ENCODE measurements around the gene RAB33B. TPM values are rescaled to one million over a fixed set of nuclear protein-coding genes. Genes with fewer than 3 reads are reported as not detected.

Gene RAB33B
- total and polyA plus RNA-seq, 4 donors: 3.8 to 24.8 (median 7.0) TPM

DNA sequence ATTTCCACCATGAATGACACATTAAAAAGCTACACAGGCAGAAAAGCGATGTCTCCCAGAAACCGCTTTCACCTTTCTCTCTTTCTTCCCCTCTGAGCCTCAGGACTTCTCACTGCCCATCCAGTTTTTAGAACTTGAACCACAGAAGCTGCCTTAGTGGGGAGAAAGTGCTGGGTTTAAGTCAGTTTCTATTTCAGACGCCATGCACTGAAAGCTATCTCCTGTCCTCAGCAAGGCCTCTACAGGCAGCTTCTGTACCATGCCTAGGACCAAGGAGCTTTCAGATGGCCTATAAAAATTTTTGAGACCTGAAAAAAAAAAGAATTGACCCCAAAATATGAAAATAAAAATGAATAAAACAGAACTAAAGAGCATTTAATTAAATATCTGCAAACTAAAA lies 34.5 kb downstream of the RAB33B start:
- no peak for DNase-seq
- Histone ChIP-seq H3K36me3 (ENCODE audit: control insufficient read depth in 4 of 4, insufficient read depth in 4 of 4, low read length in 4 of 4) (no peaks in the 10 kb centered on the region), H3K9ac (ENCODE audit: insufficient read depth in 1 of 2, low read length in 2 of 2) (no peak overlapping the region), H3K4me3 (no peak overlapping the region), H3K9me3 (ENCODE audit: control insufficient read depth in 4 of 4, insufficient read depth in 3 of 4, low read length in 3 of 4) (no peaks in the 10 kb centered on the region), H3K27me3 (ENCODE audit: control insufficient read depth in 3 of 3, insufficient read depth in 3 of 3, low read length in 2 of 3) (no peaks in the 10 kb centered on the region), H3K27ac (ENCODE audit: low read depth in 1 of 2, low read length in 1 of 2) (no peak overlapping the region), H3K4me1 (ENCODE audit: control insufficient read depth in 5 of 5, insufficient read depth in 5 of 5, low read length in 5 of 5) (peaks cover 0 to 2% (median 0%) of the 10 kb centered on the region in 5 donors)
- ATAC-seq (ENCODE audit: insufficient read depth, low FRiP score): no peak
- no peak for TF ChIP-seq CTCF (IDR thresholded peaks at IDR 0.05; ENCODE audit: control extremely low read depth, extremely low read depth)
- 96 to 97% methylated on average over 3 of the region's 3 CpGs for WGBS, 2 donors

DNA sequence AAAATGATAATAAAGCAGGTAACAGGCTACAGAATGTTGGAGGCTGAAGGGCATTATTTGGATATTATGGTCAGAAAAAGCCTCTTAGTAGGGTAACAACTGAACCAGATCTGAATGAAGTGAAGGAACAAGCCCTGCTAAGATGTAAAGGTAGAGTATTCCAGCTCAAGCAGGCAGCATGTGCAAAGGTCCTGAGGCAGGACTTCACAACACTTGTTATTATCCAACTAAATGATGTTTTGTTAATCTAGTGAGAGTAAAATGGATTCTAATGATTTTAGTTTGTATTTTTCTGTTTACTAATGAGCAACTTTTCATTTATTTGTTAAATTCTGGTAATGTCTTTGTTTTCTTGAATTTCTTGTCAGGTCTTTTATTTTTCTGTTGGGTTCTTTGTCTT lies 35.7 kb downstream of the RAB33B start:
- ATAC-seq (ENCODE audit: insufficient read depth, low FRiP score): no peak
- Histone ChIP-seq H3K9me3 (ENCODE audit: control insufficient read depth in 4 of 4, insufficient read depth in 3 of 4, low read length in 3 of 4) (no peaks in the 10 kb centered on the region), H3K4me1 (ENCODE audit: control insufficient read depth in 5 of 5, insufficient read depth in 5 of 5, low read length in 5 of 5) (peaks cover 0 to 2% (median 0%) of the 10 kb centered on the region in 5 donors), H3K4me3 (no peak overlapping the region), H3K36me3 (ENCODE audit: control insufficient read depth in 4 of 4, insufficient read depth in 4 of 4, low read length in 4 of 4) (no peaks in the 10 kb centered on the region), H3K27ac (ENCODE audit: low read depth in 1 of 2, low read length in 1 of 2) (no peak overlapping the region), H3K9ac (ENCODE audit: insufficient read depth in 1 of 2, low read length in 2 of 2) (no peak overlapping the region), H3K27me3 (ENCODE audit: control insufficient read depth in 3 of 3, insufficient read depth in 3 of 3, low read length in 2 of 3) (no peaks in the 10 kb centered on the region)
- DNase-seq: no peak
- no peak for TF ChIP-seq CTCF (IDR thresholded peaks at IDR 0.05; ENCODE audit: control extremely low read depth, extremely low read depth)

DNA sequence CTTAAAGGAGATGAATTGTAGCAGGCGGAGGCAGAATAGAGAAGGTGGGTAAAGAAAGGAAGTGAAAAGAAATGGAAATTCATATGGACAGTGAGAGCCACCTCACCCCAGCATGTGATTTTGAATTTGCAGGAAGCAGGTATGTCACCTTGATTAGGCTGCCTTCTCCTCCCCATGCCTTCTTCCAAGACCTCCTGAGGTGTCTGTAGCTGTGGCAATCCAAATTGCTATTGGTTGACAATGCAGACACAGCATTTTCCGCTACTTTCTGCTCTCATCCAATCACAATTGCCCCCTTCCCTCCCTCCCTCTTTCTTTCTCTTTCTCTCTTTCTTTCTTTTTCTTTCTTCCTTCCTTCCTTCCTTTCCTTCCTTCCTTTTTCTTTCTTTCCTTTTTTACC lies 38.5 kb downstream of the RAB33B start:
- Histone ChIP-seq H3K4me3 (no peak overlapping the region), H3K9me3 (ENCODE audit: control insufficient read depth in 4 of 4, insufficient read depth in 3 of 4, low read length in 3 of 4) (no peaks in the 10 kb centered on the region), H3K4me1 (ENCODE audit: control insufficient read depth in 5 of 5, insufficient read depth in 5 of 5, low read length in 5 of 5) (peaks cover 0 to 4% (median 0%) of the 10 kb centered on the region in 5 donors), H3K27ac (ENCODE audit: low read depth in 1 of 2, low read length in 1 of 2) (no peak overlapping the region), H3K9ac (ENCODE audit: insufficient read depth in 1 of 2, low read length in 2 of 2) (no peak overlapping the region), H3K27me3 (ENCODE audit: control insufficient read depth in 3 of 3, insufficient read depth in 3 of 3, low read length in 2 of 3) (no peaks in the 10 kb centered on the region), H3K36me3 (ENCODE audit: control insufficient read depth in 4 of 4, insufficient read depth in 4 of 4, low read length in 4 of 4) (no peaks in the 10 kb centered on the region)
- no peak for TF ChIP-seq CTCF (IDR thresholded peaks at IDR 0.05; ENCODE audit: control extremely low read depth, extremely low read depth)
- DNase-seq: no peak
- WGBS, 2 donors: 97 to 98% methylated on average over 2 of the region's 2 CpGs
- ATAC-seq (ENCODE audit: insufficient read depth, low FRiP score): no peak

DNA sequence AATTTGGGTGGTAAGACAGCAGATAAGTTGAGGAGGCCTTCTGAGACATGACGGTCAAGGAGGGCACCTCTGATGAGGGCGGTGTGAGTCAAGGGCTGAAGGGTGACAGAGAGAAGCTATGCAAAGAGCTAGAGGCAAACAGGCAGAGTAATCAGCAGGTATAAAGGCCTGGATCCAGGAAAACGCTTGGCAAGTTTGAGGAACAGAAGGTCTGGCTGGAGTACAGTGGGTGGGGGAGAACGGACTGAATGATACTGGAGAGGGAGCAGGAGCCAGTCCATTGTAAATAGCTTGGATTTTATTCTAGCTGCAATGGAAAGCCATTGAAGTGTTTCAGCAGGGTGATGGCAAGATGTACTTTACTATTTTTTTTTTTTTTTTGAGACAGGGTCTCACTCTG lies 39.3 kb downstream of the RAB33B start:
- Histone ChIP-seq H3K9ac (ENCODE audit: insufficient read depth in 1 of 2, low read length in 2 of 2) (no peak overlapping the region), H3K9me3 (ENCODE audit: control insufficient read depth in 4 of 4, insufficient read depth in 3 of 4, low read length in 3 of 4) (no peaks in the 10 kb centered on the region), H3K27ac (ENCODE audit: low read depth in 1 of 2, low read length in 1 of 2) (no peak overlapping the region), H3K27me3 (ENCODE audit: control insufficient read depth in 3 of 3, insufficient read depth in 3 of 3, low read length in 2 of 3) (no peaks in the 10 kb centered on the region), H3K4me3 (no peak overlapping the region), H3K4me1 (ENCODE audit: control insufficient read depth in 5 of 5, insufficient read depth in 5 of 5, low read length in 5 of 5) (peaks cover 0 to 4% (median 0%) of the 10 kb centered on the region in 5 donors), H3K36me3 (ENCODE audit: control insufficient read depth in 4 of 4, insufficient read depth in 4 of 4, low read length in 4 of 4) (no peaks in the 10 kb centered on the region)
- 90 to 94% methylated on average over 4 of the region's 4 CpGs for WGBS, 2 donors
- DNase-seq (no peak), ATAC-seq (ENCODE audit: insufficient read depth, low FRiP score) (no peak)
- no peak for TF ChIP-seq CTCF (IDR thresholded peaks at IDR 0.05; ENCODE audit: control extremely low read depth, extremely low read depth)
